GM18909 (cell line): ENCODE measurements around the gene FCN2.

Experiments used
- ATAC-seq: cut with Tn5 transposase; IDR thresholded peaks from one replicate; pipeline ENCODE4 v1.9.1; 2021; ENCODE audit warnings: mild to moderate bottlenecking; ENCODE audit not compliant: unreplicated experiment, poor library complexity

The FCN2 gene

GRCh38 chr9:134886413-134886913 lies 5.9 kb downstream of the FCN2 start:
- no peak for ATAC-seq

DNA sequence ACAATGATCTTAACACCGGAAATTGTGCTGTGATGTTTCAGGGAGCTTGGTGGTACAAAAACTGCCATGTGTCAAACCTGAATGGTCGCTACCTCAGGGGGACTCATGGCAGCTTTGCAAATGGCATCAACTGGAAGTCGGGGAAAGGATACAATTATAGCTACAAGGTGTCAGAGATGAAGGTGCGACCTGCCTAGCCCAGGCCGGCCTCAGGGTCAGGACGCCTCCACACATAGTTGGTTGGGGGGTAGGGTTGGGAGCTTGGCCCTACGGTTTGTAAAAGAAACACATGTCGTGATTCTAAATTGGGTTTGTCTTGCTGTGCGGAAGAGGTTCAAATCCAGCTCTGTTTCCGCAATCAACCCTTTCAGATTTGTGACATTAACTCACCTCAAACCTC lies 6.6 kb downstream of the FCN2 start:
- ATAC-seq = no peak

- no peak for ATAC-seq
Observed at GRCh38 chr9:134887686-134888602, 7.3 kb downstream of the FCN2 start.

DNA sequence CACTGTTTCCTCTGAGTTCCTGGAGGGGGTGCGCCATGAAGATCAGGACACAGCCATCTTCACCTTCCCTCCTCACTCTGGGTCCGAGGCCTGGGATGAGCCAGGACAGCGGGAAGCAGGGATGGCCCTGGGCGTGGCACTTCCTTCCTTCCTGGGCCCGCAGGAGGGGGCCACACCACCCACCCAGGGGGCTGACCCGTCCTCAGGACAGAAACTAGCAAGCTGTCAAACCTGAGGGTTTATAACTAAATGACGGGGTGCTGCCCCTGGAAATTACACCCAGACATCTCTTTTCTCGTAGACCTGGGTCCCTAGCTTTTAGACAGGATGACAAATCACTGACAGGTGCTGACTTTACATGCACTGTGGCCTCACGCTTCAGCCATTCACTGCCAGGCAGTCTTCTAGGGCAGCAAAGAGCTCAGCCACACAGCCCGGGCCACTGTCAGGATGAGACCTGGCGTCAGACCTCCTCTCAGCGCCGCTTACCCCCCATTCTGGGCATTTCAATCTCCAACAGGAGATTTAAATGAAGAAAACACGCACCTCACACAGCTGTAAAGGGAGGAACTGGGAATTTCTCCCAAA lies 8.1 kb downstream of the FCN2 start:
- ATAC-seq = no peak

- no peak for ATAC-seq
Observed at GRCh38 chr9:134889386-134890154, 9.0 kb downstream of the FCN2 start.

- no peak for ATAC-seq
Observed at GRCh38 chr9:134890155-134890495, 9.5 kb downstream of the FCN2 start.

DNA sequence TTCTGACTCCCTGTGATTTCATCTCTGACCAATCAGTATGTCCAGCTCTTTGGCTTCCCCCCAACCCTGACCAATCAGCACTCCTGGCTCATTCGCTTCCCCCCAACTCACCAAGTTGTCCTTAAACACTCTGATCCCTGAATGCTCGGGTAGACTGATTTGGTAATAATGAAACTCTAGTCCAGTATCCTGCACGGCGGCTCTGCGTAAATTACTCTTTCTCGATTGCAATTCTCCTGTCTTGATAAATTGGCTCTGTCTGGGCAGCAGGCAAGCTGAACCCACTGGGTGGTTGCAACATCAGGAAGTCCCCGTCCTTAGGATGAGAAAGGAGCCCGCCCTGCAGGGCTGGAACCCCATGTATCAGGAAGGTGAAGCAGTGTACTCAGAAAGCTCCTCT lies 10.4 kb downstream of the FCN2 start:
- ATAC-seq = no peak

DNA sequence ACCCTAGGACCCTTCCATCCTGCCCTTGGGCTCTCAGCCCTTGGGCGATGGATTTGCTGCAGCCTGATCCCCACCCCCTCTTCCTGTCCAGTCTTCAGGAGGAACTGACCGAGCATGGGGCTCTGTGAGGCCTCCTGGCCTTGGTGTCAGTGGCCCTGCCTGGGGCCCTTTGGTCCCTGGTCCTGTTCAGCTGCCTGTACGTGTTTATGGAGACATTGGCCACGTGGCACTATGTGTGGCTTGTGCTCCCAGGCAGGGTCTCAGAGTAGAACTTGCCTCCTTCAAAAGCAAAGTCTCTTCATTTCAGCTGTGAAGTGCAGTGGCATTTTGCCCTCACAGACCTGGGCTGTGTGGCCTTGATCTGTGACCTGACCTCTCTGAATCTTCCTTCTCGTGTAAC lies 11.1 kb downstream of the FCN2 start:
- ATAC-seq = no peak

- no peak for ATAC-seq
Observed at GRCh38 chr9:134892221-134892620, 11.6 kb downstream of the FCN2 start.

GRCh38 chr9:134892820-134893420 lies 12.3 kb downstream of the FCN2 start:
- ATAC-seq = no peak

GRCh38 chr9:134894136-134894860 lies 13.7 kb downstream of the FCN2 start:
- ATAC-seq = no peak

DNA sequence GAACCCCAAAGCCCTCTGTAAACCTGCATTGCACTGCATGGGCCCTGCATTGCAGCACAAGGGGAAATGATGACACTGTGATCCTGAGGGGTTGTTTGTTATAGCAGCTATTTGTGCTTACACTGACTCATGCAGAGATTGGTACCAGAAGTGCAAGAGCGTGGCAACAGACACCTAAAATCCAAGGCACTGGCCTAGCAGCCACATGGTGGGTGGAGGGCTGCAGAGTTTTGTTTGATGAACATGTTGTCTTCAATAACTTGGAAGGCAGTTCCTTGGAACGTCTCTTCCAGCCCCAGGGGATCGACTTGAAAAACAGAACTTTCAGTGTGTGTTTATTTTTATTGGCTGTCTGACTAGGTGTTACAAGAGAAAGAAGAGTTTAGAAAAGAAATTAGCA lies 14.5 kb downstream of the FCN2 start:
- ATAC-seq = no peak

DNA sequence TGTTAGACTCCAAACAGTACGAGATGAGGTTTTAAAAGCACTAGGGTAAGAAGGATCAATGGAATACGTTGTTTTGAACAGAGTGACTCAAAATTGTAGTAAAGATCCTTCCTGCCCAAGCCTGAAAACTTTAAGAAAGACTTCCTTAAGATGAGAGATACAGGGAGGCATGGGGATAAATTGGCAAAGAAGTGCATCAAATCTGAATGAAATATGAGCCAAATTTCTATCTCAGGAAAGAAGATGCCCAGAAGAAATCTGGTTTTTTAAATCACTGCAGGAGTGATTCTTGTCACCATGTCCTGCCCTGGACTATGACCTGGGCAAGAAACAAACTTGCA lies 14.9 kb downstream of the FCN2 start:
- ATAC-seq = no peak

GRCh38 chr9:134895908-134896833 lies 15.6 kb downstream of the FCN2 start:
- ATAC-seq = no peak

GRCh38 chr9:134896834-134897583 lies 16.4 kb downstream of the FCN2 start:
- ATAC-seq = no peak

DNA sequence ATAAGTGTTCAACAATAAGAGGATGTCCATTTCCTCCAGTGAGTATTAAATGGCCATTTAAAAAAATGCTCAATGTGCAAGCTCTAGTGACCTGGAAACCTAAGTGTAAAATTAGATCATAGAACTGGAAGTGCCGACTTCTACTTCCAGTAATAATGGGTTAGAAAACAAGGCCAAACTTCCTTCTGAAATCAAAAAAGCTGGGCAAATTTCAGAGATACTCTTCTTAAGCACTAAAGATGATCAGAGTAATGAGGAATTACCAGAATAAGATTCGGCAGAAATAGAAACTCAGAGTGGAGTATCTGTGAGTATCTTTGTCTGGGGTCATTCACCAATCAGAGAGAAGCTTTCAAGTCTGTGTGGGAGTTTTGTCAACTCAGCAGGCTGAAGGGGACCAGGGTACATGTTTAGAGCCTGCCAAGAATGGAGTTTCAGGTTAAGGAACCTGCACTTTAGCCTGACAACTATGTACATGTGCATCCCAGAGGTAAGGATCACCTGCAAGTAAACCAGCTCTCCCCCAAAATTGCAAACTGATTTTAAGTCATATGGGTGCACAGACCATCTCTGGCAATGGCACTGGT lies 17.1 kb downstream of the FCN2 start:
- no peak for ATAC-seq

DNA sequence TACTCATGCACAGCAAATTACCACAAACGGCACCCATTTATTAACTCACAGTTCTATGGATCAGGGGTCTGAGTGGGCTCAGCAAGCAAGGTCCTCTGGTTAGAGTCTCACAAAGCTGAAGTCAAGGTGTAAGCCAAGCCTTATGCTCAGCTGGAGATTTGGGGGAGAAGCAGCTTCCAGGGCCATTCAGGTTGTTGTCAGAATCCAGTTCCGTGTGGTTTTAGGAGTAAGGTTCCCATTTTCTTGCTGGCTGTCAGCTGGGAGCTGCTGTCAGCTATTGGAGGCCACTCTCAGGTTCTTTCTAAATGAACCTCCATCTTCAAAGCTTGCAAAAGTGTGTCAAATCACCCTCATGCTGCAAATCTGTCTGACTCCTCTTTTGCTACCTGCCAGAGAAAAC lies 17.7 kb downstream of the FCN2 start:
- no peak for ATAC-seq

- ATAC-seq = no peak
Observed at GRCh38 chr9:134899168-134899567, 18.6 kb downstream of the FCN2 start.
